Measurements from ENCODE around the gene LRIG1.

Gene LRIG1

GRCh38 chr3:66401675-66402491 lies 98.9 kb downstream of the LRIG1 start:
- DNase-seq (no peak), ATAC-seq (ENCODE audit: insufficient read depth, low read depth) (no peak)
- peaks cover 34% of the 10 kb centered on the region for H3K36me3 ChIP-seq (ENCODE audit: insufficient read depth, low read length)
- no peak overlapping the region for H3K9ac ChIP-seq (ENCODE audit: low read depth, low read length)
- no peaks in the 10 kb centered on the region for H3K4me1 ChIP-seq (ENCODE audit: insufficient read depth, low read length)
- H3K4me2 ChIP-seq (ENCODE audit: insufficient read depth, low read length): no peak overlapping the region
- no peak overlapping the region for H2AFZ ChIP-seq (ENCODE audit: low read depth, low read length)
- no peak overlapping the region for H3K27ac ChIP-seq (ENCODE audit: low read length)
- no peaks in the 10 kb centered on the region for H4K20me1 ChIP-seq (ENCODE audit: insufficient read depth, low read length)
- no peaks in the 10 kb centered on the region for H3K27me3 ChIP-seq (ENCODE audit: insufficient read depth, low read length, poor library complexity)
- TF ChIP-seq EZH2 (IDR thresholded peaks at IDR 0.05; ENCODE audit: borderline replicate concordance, low read depth, low read length, severe bottlenecking): no peak
- TF ChIP-seq, protein P1, sequence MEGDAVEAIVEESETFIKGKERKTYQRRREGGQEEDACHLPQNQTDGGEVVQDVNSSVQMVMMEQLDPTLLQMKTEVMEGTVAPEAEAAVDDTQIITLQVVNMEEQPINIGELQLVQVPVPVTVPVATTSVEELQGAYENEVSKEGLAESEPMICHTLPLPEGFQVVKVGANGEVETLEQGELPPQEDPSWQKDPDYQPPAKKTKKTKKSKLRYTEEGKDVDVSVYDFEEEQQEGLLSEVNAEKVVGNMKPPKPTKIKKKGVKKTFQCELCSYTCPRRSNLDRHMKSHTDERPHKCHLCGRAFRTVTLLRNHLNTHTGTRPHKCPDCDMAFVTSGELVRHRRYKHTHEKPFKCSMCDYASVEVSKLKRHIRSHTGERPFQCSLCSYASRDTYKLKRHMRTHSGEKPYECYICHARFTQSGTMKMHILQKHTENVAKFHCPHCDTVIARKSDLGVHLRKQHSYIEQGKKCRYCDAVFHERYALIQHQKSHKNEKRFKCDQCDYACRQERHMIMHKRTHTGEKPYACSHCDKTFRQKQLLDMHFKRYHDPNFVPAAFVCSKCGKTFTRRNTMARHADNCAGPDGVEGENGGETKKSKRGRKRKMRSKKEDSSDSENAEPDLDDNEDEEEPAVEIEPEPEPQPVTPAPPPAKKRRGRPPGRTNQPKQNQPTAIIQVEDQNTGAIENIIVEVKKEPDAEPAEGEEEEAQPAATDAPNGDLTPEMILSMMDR (IDR thresholded peaks at IDR 0.05; ENCODE audit: borderline replicate concordance, extremely low read depth, low read length, poor library complexity, severe bottlenecking): no peak
- no peaks in the 10 kb centered on the region for H3K79me2 ChIP-seq (ENCODE audit: insufficient read depth, low read length)
- no peak overlapping the region for H3K4me3 ChIP-seq (ENCODE audit: low read depth in 1 of 2, low read length in 2 of 2)
- no peaks in the 10 kb centered on the region for H3K9me3 ChIP-seq (ENCODE audit: insufficient read depth, low read length, severe bottlenecking)

DNA sequence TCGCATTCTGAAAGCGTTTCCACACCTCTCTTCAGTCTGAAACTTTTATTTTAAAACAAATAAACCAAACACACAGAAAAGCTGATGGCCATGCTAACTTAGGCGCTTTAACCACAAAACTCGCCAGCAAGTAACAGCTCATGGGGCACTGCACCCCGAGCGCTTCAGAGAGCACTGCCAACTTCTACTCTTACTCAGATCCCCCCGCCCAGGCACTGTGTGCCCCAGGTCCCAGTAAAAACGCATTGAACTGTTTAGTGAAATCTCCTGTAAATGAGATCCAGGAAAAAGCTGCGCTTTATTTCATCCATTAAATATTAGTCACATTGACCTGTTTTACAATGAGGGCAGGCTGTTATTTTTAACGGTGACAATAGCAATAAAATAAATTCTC lies 99.7 kb downstream of the LRIG1 start:
- no peaks in the 10 kb centered on the region for H3K9me3 ChIP-seq (ENCODE audit: insufficient read depth, low read length, severe bottlenecking)
- ATAC-seq (ENCODE audit: insufficient read depth, low read depth) (no peak), DNase-seq (no peak)
- no peaks in the 10 kb centered on the region for H4K20me1 ChIP-seq (ENCODE audit: insufficient read depth, low read length)
- H3K4me1 ChIP-seq (ENCODE audit: insufficient read depth, low read length): no peaks in the 10 kb centered on the region
- no peak overlapping the region for H3K4me3 ChIP-seq (ENCODE audit: low read depth in 1 of 2, low read length in 2 of 2)
- H3K27me3 ChIP-seq (ENCODE audit: insufficient read depth, low read length, poor library complexity): no peaks in the 10 kb centered on the region
- H2AFZ ChIP-seq (ENCODE audit: low read depth, low read length): no peak overlapping the region
- H3K36me3 ChIP-seq (ENCODE audit: insufficient read depth, low read length): peaks cover 36% of the 10 kb centered on the region
- no peak overlapping the region for H3K27ac ChIP-seq (ENCODE audit: low read length)
- no peak overlapping the region for H3K4me2 ChIP-seq (ENCODE audit: insufficient read depth, low read length)
- TF ChIP-seq, protein P1 (IDR thresholded peaks at IDR 0.05; ENCODE audit: borderline replicate concordance, extremely low read depth, low read length, poor library complexity, severe bottlenecking): no peak
- no peak for TF ChIP-seq EZH2 (IDR thresholded peaks at IDR 0.05; ENCODE audit: borderline replicate concordance, low read depth, low read length, severe bottlenecking)
- H3K79me2 ChIP-seq (ENCODE audit: insufficient read depth, low read length): no peaks in the 10 kb centered on the region
- H3K9ac ChIP-seq (ENCODE audit: low read depth, low read length): no peak overlapping the region

DNA sequence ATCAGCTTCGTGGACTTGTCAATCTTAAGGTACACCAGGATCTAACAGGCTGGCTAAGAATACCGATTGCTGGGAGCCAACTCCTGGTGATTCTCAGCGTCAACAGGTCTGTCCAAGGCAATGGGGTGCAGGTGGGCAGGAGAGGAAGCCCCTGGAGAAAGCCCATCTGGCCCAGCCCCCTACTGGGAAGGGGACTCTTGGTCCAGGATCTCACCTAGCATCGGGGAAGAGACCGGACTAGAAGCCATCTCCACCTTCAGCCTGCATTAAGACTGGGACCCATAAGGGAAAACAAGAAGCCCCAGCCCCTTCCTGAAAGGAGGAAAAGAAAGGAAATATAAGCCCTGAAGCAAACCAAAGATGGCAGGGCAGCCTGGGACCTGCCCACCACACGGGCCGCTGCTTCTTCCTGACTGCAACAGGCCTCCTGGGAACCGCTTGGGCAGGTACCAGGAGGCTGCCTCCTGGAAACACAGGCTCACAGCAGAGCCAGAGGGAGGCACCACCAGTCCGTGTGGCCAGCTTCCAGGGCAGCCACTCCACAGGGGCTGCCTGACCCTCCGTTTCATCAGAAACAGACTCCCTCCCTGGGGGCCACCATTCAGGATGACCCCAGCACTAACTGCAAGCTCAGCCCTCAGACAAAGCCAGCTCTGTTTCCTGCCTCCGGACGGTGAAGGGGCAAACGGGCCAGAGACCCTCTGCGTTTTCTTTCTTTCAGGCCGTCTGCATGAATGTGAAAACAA lies 100.2 kb downstream of the LRIG1 start:
- no peak overlapping the region for H3K4me2 ChIP-seq (ENCODE audit: insufficient read depth, low read length)
- H3K27me3 ChIP-seq (ENCODE audit: insufficient read depth, low read length, poor library complexity): no peaks in the 10 kb centered on the region
- no peak overlapping the region for H3K27ac ChIP-seq (ENCODE audit: low read length)
- TF ChIP-seq, protein P1 (IDR thresholded peaks at IDR 0.05; ENCODE audit: borderline replicate concordance, extremely low read depth, low read length, poor library complexity, severe bottlenecking): no peak
- TF ChIP-seq EZH2 (IDR thresholded peaks at IDR 0.05; ENCODE audit: borderline replicate concordance, low read depth, low read length, severe bottlenecking): no peak
- no peak overlapping the region for H3K9ac ChIP-seq (ENCODE audit: low read depth, low read length)
- no peak for ATAC-seq (ENCODE audit: insufficient read depth, low read depth)
- H3K4me1 ChIP-seq (ENCODE audit: insufficient read depth, low read length): no peaks in the 10 kb centered on the region
- DNase-seq: no peak
- H3K9me3 ChIP-seq (ENCODE audit: insufficient read depth, low read length, severe bottlenecking): no peaks in the 10 kb centered on the region
- H3K79me2 ChIP-seq (ENCODE audit: insufficient read depth, low read length): no peaks in the 10 kb centered on the region
- H3K4me3 ChIP-seq (ENCODE audit: low read depth in 1 of 2, low read length in 2 of 2): no peak overlapping the region
- H4K20me1 ChIP-seq (ENCODE audit: insufficient read depth, low read length): no peaks in the 10 kb centered on the region
- H2AFZ ChIP-seq (ENCODE audit: low read depth, low read length): no peak overlapping the region
- peaks cover 42% of the 10 kb centered on the region for H3K36me3 ChIP-seq (ENCODE audit: insufficient read depth, low read length)
